Smooth muscle cell (in vitro differentiated cells): ENCODE data around the gene SNRK. TPM values are rescaled to one million over a fixed set of nuclear protein-coding genes. Genes with fewer than 3 reads are reported as not detected.

Source experiments
- DNase-seq: peaks from one replicate; lab custom pipeline; 2025; ENCODE audit not compliant: unreplicated experiment; lab: John Stamatoyannopoulos, UW
- H2AFZ ChIP-seq: fragments of 200-600 bp; sonication (generic); 2 replicates; pipeline ENCODE4 v1.6.0; 2016; ENCODE audit warnings: antibody characterized with exemption, low read depth, mild to moderate bottlenecking
- H3F3A ChIP-seq: fragments of 200-600 bp; sonication (generic); 2 replicates; pipeline ENCODE4 v1.6.0; 2017; ENCODE audit warnings: antibody characterized with exemption, low read depth
- H3K27ac ChIP-seq: fragments of 200-600 bp; sonication (generic); 2 replicates; pipeline ENCODE4 v1.5.1; 2016; ENCODE audit warnings: low read depth, mild to moderate bottlenecking
- H3K27me3 ChIP-seq: fragments of 200-600 bp; sonication (generic); 2 replicates; pipeline ENCODE4 v1.6.1; 2016; ENCODE audit warnings: low read depth, mild to moderate bottlenecking
- H3K36me3 ChIP-seq: fragments of 200-600 bp; sonication (generic); 2 replicates; pipeline ENCODE4 v1.5.1; 2016; ENCODE audit warnings: low read depth
- H3K4me1 ChIP-seq: fragments of 200-600 bp; sonication (generic); 2 replicates; pipeline ENCODE4 v1.5.1; 2016; ENCODE audit warnings: low read depth
- H3K4me2 ChIP-seq: fragments of 200-600 bp; sonication (generic); 2 replicates; pipeline ENCODE4 v1.6.0; 2016; ENCODE audit warnings: mild to moderate bottlenecking
- H3K4me3 ChIP-seq: fragments of 200-600 bp; sonication (generic); 2 replicates; pipeline ENCODE4 v1.5.1; 2016; ENCODE audit warnings: mild to moderate bottlenecking
- H3K79me2 ChIP-seq: fragments of 200-600 bp; sonication (generic); 2 replicates; pipeline ENCODE4 v1.6.0; 2016; ENCODE audit warnings: low read depth, mild to moderate bottlenecking
- H3K9ac ChIP-seq: fragments of 200-600 bp; sonication (generic); 2 replicates; pipeline ENCODE4 v1.6.0; 2016; ENCODE audit warnings: low read depth
- H3K9me3 ChIP-seq: fragments of 200-600 bp; sonication (generic); replicated peaks from 2 replicates; pipeline ENCODE4 v1.5.1; 2016; ENCODE audit warnings: low read depth
- H4K20me1 ChIP-seq: fragments of 200-600 bp; sonication (generic); 2 replicates; pipeline ENCODE4 v1.6.0; 2016; ENCODE audit warnings: low read depth
- WGBS: methylation state at CpG from one replicate; pipeline ENCODE4 v1.1.7; 2016; ENCODE audit warnings: low lambda C conversion rate; 5-methylcytosine and 5-hydroxymethylcytosine counted together
- polyA plus RNA-seq: library from polyadenylated mRNA; unstranded; fragments of >200 nt; fragmentation: Nextera tagmentation; extraction: Ambion mirVana; gene quantifications from 2 replicates; pipeline ENCODE4 v1.2.1, GENCODE V29; 2016
- total RNA-seq: library from RNA; depleted of rRNA; stranded (reverse); fragments of >200 nt; gene quantifications from 2 replicates; pipeline ENCODE4 v1.2.3, GENCODE V29; 2014
- TF ChIP-seq, protein P1 (sequence below): fragments of 200-600 bp; sonication (generic); IDR thresholded peaks from 2 replicates; pipeline ENCODE4 v1.5.1; 2017; ENCODE audit warnings: borderline replicate concordance, mild to moderate bottlenecking, antibody characterized with exemption; ENCODE audit not compliant: insufficient read depth, poor library complexity, severe bottlenecking

The SNRK gene
- total and polyA plus RNA-seq, 2 experiments from 2014 or later = 6.3 to 14.2 TPM

DNA sequence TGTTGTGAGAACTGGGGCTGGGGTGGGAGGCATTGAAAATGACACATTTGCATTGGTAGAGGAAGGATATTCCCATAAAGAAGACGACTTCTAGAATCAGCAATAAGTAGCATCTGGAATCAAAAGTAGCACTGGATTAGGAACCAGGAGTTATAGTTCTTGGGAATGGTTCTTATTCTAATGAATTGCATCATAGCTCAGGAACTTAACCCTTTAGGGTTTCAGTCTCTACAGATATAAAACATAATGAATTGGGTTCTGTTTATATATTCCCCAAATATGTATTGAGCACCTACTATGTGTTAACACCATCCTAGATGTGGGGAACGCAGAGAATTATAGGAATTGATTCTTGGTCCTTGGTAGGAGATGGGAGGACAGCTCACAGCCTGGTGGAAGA is 16.3 kb upstream of the SNRK start:
- no peak overlapping the region for H3K4me3 ChIP-seq
- H3K36me3 ChIP-seq = no peaks in the 10 kb centered on the region
- H3K79me2 ChIP-seq = no peaks in the 10 kb centered on the region
- TF ChIP-seq, protein P1, sequence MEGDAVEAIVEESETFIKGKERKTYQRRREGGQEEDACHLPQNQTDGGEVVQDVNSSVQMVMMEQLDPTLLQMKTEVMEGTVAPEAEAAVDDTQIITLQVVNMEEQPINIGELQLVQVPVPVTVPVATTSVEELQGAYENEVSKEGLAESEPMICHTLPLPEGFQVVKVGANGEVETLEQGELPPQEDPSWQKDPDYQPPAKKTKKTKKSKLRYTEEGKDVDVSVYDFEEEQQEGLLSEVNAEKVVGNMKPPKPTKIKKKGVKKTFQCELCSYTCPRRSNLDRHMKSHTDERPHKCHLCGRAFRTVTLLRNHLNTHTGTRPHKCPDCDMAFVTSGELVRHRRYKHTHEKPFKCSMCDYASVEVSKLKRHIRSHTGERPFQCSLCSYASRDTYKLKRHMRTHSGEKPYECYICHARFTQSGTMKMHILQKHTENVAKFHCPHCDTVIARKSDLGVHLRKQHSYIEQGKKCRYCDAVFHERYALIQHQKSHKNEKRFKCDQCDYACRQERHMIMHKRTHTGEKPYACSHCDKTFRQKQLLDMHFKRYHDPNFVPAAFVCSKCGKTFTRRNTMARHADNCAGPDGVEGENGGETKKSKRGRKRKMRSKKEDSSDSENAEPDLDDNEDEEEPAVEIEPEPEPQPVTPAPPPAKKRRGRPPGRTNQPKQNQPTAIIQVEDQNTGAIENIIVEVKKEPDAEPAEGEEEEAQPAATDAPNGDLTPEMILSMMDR = no peak
- H3K9me3 ChIP-seq = no peaks in the 10 kb centered on the region
- no peaks in the 10 kb centered on the region for H3K27me3 ChIP-seq
- no peak for DNase-seq
- no peaks in the 10 kb centered on the region for H3K4me1 ChIP-seq
- no peak overlapping the region for H2AFZ ChIP-seq
- 94% methylated on average over 2 of the region's 2 CpGs for WGBS
- no peak overlapping the region for H3K27ac ChIP-seq
- no peaks in the 10 kb centered on the region for H4K20me1 ChIP-seq
- no peak overlapping the region for H3K4me2 ChIP-seq
- H3K9ac ChIP-seq = no peak overlapping the region
- no peaks in the 10 kb centered on the region for H3F3A ChIP-seq

DNA sequence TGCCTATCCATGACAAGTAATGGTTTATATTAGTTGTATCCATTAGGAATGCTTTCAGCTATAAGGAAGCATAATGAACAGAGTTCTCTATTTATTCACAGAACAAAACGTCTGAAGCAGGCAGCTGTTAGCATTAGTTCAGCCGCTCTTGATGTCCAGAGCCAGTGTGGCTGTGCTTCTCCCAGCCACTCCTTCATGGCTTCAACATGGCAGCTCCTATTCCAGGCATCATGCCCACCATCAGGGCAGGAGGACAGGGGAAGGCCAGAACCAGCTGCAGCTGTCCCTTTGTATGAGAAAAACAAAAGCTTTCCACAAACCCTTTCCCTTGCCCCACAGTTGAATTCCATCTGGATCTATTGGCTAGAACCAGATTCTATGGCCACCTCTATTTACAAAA is 12.9 kb upstream of the SNRK start:
- WGBS = 75% methylated on average over 2 of the region's 2 CpGs
- Histone ChIP-seq H3K4me3 (no peak overlapping the region), H3K4me1 (no peaks in the 10 kb centered on the region), H3K36me3 (no peaks in the 10 kb centered on the region), H3K9ac (no peak overlapping the region), H3K4me2 (no peak overlapping the region), H4K20me1 (no peaks in the 10 kb centered on the region), H3K27ac (no peak overlapping the region), H3F3A (no peaks in the 10 kb centered on the region), H2AFZ (no peak overlapping the region), H3K79me2 (no peaks in the 10 kb centered on the region), H3K27me3 (no peaks in the 10 kb centered on the region), H3K9me3 (no peaks in the 10 kb centered on the region)
- DNase-seq = no peak
- TF ChIP-seq, protein P1 = no peak

DNA sequence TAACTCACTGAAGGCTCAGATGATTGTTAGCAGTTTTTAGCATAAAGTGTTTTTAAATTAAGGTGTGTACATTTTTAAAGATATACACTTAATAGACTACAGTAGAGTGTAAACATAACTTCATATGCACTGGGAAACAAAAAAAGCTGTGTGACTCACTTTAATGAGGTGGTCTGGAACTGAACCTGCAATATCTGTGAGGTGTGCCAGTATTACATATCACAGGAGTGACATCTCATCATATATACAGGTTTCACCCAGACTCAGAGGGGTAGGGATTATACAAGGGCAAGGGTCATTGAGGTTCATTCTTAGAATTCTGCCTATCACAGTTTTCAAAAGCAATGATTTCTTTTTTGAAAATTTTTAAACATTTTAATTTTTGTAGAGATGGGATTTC is 7.3 kb upstream of the SNRK start:
- H3K36me3 ChIP-seq = no peaks in the 10 kb centered on the region
- H3K4me1 ChIP-seq = no peaks in the 10 kb centered on the region
- peaks cover 27% of the 10 kb centered on the region for H3K27me3 ChIP-seq
- H3K9ac ChIP-seq = no peak overlapping the region
- no peaks in the 10 kb centered on the region for H3F3A ChIP-seq
- no peak overlapping the region for H3K27ac ChIP-seq
- H4K20me1 ChIP-seq = no peaks in the 10 kb centered on the region
- no peak overlapping the region for H3K4me3 ChIP-seq
- H3K4me2 ChIP-seq = no peak overlapping the region
- no peaks in the 10 kb centered on the region for H3K9me3 ChIP-seq
- TF ChIP-seq, protein P1 = no peak
- H2AFZ ChIP-seq = no peak overlapping the region
- H3K79me2 ChIP-seq = no peaks in the 10 kb centered on the region
- DNase-seq = no peak

DNA sequence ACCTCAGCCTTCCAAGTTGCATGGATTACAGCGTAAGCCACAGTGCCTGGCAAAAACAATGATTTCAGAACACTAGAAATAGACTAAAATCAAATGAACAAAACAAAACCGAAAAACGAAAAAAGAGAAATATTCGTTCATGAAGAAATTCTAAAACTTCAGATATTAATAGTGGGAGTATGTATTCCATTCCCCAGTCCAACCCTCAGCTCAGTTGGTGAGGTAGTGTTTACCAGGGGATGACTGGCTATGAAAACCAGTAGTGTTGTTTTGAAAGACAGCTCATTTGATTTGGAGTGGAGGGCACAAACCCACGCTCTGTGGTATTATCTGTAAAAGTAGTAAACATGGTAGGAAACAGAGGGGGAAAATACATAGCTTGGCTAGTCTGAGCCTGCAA is 6.8 kb upstream of the SNRK start:
- no peaks in the 10 kb centered on the region for H3K9me3 ChIP-seq
- H3F3A ChIP-seq = no peaks in the 10 kb centered on the region
- 90% methylated on average over 5 of the region's 5 CpGs for WGBS
- no peaks in the 10 kb centered on the region for H3K79me2 ChIP-seq
- H3K4me1 ChIP-seq = no peaks in the 10 kb centered on the region
- no peak overlapping the region for H3K9ac ChIP-seq
- H3K27me3 ChIP-seq = peaks cover 30% of the 10 kb centered on the region
- no peak overlapping the region for H3K4me2 ChIP-seq
- TF ChIP-seq, protein P1 = no peak
- no peaks in the 10 kb centered on the region for H3K36me3 ChIP-seq
- H3K27ac ChIP-seq = no peak overlapping the region
- no peaks in the 10 kb centered on the region for H4K20me1 ChIP-seq
- DNase-seq = no peak
- H3K4me3 ChIP-seq = no peak overlapping the region
- no peak overlapping the region for H2AFZ ChIP-seq
